OCI-M2 (cell line): ENCODE results near the gene TMED5.
"Not testable (repeated sequence)": the region's sequence is repeated elsewhere in the genome, so short reads cannot be mapped to it uniquely, and the experiment has no call there.

ENCODE experiments used
- DNase-seq: peaks from one replicate; lab custom pipeline; 2025; ENCODE audit not compliant: unreplicated experiment; lab: John Stamatoyannopoulos, UW

The TMED5 gene

GRCh38 chr1:93172778-93173177, 7.4 kb downstream of the TMED5 start:
- DNase-seq, result no peak

DNA sequence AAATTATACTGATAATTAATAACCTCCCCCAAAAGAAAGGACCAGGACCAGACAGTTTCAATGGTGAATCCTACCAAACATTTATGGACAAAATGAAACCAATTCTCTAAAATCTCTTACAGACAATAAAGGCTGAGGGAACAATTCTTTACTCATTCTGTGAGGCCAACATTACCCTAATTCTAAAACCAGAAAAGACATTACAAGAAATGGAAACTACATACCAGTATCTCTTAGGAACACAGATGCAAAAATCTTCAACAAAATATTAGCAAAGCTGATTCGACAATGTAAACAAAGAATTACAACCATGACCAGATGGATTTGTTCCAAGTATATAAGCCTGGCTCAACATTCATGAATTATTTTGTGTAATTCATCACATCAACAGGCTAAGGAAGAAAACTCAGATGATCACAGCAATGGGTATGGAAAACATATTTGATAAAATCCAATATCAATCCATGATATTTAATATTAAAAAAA, 8.6 kb downstream of the TMED5 start:
- DNase-seq, result no peak

GRCh38 chr1:93170141-93170678, 10.0 kb downstream of the TMED5 start:
- DNase-seq, result not testable (repeated sequence)

GRCh38 chr1:93167006-93167405, 13.2 kb downstream of the TMED5 start:
- no peak for DNase-seq

DNA sequence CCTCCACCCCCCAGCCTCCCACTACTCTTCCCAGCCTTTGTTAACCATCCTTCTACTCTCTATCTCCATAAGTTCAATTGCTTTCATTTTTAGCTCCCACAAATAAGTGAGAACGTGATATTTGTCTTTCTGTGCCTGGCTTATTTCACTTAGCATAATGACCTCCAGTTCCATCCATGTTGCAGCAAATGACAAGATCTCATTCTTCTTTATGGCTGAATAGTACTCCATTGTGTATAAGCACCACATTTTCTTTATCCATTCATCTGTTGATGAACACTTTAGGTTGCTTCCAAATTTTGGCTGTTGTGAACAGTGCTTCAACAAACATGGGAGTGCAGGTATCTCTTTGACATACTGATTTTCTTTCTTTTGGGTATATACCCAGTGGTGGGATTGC, 14.3 kb downstream of the TMED5 start:
- DNase-seq, result not testable (repeated sequence)

GRCh38 chr1:93164816-93165215, 15.4 kb downstream of the TMED5 start:
- DNase-seq, result no peak

DNA sequence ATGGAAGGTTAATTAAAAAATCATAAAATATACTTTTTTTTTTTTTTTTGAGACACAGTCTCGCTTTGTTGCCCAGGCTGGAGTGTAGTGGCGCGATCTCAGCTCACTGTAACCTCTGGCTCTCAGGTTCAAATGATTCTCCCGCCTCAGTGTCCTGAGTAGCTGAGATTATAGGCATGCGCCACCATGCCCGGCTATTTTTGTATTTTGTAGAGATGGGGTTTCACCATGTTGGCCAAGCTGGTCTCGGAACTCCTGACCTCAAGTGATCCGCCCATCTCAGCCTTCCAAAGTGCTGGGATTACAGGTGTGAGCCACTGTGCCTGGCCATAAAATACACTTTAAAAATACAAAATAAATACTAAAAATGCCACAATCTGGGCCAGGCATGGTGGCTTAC, 16.9 kb downstream of the TMED5 start:
- not testable (repeated sequence) for DNase-seq

DNA sequence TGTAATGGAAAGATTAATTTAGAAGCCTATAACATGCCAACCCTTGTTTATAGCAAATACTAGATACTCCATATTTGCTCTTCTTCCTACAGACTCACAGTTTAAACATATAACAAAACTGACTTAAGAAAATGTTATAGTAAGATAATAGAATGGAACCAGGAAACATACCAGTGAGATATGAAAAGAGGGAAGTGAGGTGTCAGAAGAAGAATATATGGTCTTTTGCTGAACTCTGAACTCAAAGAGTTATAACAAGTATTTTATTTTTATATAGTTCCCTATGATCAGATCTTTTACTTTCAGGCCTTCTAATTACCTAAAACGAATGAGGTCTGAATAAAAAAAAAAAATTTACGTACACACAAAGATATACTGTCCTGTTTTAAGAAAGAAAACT, 20.9 kb downstream of the TMED5 start:
- no peak for DNase-seq

DNA sequence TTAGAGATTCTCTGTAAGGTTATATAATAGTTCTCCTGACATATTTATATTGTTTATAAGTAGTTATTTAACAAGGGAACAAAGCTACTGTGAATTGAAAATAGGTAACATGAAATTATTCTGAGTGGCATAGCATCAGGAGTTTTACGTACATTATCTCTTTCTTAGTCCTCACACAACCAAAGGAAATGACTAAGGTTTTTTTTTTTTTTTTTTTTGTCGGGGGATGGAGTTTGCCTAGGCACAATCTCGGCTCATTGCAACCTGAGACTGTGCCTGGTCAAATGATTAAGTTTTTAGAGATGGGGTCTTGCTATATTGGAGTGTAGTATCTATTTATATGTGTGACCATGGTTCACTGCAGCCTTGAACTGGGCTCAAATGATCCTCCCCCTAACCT, 24.9 kb downstream of the TMED5 start:
- no peak for DNase-seq

DNA sequence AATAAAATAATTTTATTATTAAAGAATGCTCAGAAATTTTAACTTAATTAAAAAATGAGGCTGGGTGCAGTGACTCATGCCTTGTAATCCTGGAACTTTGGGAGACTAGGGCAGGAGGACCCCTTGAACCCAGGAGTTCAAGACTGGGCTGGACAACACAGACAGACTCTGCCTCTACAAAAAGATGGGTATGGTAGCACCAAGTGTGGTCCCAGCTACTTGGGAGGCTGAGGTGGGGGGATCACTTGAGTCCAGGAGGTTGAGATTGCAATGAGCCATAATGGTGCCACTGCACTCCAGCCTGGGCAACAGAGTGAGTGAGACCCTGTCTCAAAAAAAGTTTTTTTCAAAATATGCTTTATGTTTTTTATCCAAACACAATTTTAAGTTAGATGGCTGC, 25.3 kb downstream of the TMED5 start:
- no peak for DNase-seq

DNA sequence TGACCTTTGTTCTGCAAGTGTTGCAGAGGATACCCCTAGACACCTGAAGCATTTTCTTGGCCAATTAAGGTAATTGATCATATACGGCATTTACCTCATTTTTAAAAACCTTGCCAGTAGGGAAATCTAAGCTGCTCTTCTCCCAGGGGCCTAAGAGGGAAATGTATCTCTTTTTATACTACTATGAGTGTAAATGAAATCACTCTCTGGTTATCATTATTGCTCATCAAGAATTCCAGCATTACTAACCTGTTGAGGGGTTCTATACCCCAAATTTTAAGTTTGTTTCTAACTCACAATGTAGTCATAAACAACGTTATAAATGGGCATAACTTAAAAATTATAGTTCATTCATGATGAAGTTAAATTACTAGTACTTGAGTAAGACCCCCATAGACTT, 27.4 kb downstream of the TMED5 start:
- DNase-seq, result no peak

DNA sequence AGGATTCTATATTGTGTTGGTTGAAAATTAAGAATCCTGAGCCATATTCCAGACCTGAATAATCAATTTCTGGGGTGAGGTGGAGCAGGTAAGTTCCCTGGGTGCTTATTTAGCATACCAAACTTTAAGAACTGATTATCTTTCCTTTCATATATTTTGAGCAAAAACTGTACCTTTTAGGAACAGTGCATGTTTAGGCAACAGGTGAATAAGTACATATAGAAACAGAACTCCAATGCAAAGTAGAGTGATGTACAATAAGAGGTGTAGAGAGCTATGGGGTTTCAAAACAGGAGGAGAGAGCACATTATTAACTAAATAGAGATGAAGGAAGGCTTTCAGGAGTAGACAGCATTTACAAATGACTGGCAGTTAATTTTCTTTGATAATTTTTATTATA, 28.7 kb downstream of the TMED5 start:
- no peak for DNase-seq

GRCh38 chr1:93150729-93151128, 29.5 kb downstream of the TMED5 start:
- DNase-seq, result no peak

GRCh38 chr1:93148001-93148400, 32.2 kb downstream of the TMED5 start:
- no peak for DNase-seq

- DNase-seq, result no peak
These were observed 36.4 kb downstream of the TMED5 start for GRCh38 chr1:93143769-93144168.

- no peak for DNase-seq
These were observed 37.1 kb downstream of the TMED5 start for GRCh38 chr1:93143136-93143535.

DNA sequence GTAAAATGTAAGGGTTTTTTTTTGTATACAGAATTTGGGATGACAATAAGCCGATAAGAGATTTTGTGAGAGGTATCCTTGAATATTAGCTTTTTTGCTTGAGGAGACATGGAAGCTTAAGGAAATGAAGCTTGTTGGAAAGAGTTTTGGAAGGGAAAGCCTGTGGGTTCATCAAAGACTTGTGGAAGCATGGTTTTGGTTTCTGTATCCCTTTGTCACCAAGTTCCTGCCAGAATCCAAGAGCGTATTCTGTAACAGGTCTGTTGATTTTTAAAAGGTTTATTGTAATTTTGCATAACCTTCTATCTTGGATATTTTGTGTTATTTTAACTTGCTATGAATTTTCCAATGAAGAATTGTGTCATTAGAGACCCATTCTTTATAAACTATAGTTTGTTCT, 38.1 kb downstream of the TMED5 start:
- no peak for DNase-seq

GRCh38 chr1:93140106-93140505, 40.1 kb downstream of the TMED5 start:
- no peak for DNase-seq

GRCh38 chr1:93137604-93138292, 42.5 kb downstream of the TMED5 start:
- no peak for DNase-seq

- DNase-seq, result no peak
These were observed 43.8 kb downstream of the TMED5 start for GRCh38 chr1:93136445-93136844.

- DNase-seq, result no peak
These were observed 47.6 kb downstream of the TMED5 start for GRCh38 chr1:93132638-93133037.

DNA sequence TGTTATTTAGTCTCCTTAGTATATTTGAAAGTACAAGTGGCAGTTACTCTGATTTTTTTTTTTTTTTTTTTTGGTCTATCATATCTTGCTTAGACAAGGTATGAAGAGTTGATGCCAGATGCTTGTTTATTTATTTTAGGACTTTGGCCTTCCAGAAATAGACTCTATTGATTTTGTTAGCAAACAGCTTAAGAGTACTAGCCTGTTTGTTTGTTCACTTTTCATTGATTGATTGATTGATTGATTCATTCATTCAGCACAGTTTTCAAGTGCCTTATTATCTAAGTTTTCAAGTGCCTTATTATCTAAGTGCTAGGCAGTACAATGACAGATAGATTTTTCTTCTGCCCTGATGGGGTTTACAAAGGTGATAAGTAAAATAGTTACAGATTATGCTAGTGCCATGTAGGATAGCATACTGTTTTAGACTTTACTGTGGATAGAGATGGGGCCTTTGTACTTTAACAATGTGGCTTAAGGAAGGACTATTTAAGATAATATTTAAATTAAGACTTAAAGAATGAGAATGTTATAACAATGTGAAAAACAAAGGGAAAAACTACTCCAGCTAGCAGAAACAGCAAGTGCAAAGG, 50.6 kb downstream of the TMED5 start:
- no peak for DNase-seq
